Measurements from ENCODE around the gene COL11A2.

COL11A2 gene

GRCh38 chr6:33215271-33216116 is 23.2 kb upstream of the COL11A2 start:
- H3K4me3 ChIP-seq (ENCODE audit: low read depth, low read length): no peak overlapping the region
- H3K27ac ChIP-seq (ENCODE audit: low read depth, low read length): no peak overlapping the region
- no peaks in the 10 kb centered on the region for H3K9me3 ChIP-seq (ENCODE audit: control insufficient read depth, insufficient read depth, low read length)
- no peak overlapping the region for H3K9ac ChIP-seq (ENCODE audit: low read depth, low read length)
- H3K4me1 ChIP-seq (ENCODE audit: control insufficient read depth, insufficient read depth, low read length): peaks cover 21% of the 10 kb centered on the region
- peaks cover 97% of the 10 kb centered on the region for H3K27me3 ChIP-seq (ENCODE audit: control insufficient read depth, insufficient read depth, low read length)
- peaks cover 8% of the 10 kb centered on the region; the same call in 1 of the 2 replicates for H3K36me3 ChIP-seq (ENCODE audit: control insufficient read depth, insufficient read depth, low read length)

GRCh38 chr6:33213989-33214335 is 21.7 kb upstream of the COL11A2 start:
- peaks cover 20% of the 10 kb centered on the region for H3K36me3 ChIP-seq (ENCODE audit: control insufficient read depth, insufficient read depth, low read length)
- H3K4me3 ChIP-seq (ENCODE audit: low read depth, low read length): peak overlapping the region; percentile 81
- peaks cover 22% of the 10 kb centered on the region for H3K4me1 ChIP-seq (ENCODE audit: control insufficient read depth, insufficient read depth, low read length)
- peaks cover 85% of the 10 kb centered on the region for H3K27me3 ChIP-seq (ENCODE audit: control insufficient read depth, insufficient read depth, low read length)
- H3K9me3 ChIP-seq (ENCODE audit: control insufficient read depth, insufficient read depth, low read length): no peaks in the 10 kb centered on the region
- H3K9ac ChIP-seq (ENCODE audit: low read depth, low read length): no peak overlapping the region
- H3K27ac ChIP-seq (ENCODE audit: low read depth, low read length): no peak overlapping the region

GRCh38 chr6:33213166-33213988 is 21.1 kb upstream of the COL11A2 start:
- H3K27me3 ChIP-seq (ENCODE audit: control insufficient read depth, insufficient read depth, low read length): peaks cover 79% of the 10 kb centered on the region
- no peak overlapping the region for H3K9ac ChIP-seq (ENCODE audit: low read depth, low read length)
- H3K4me3 ChIP-seq (ENCODE audit: low read depth, low read length): peak overlapping the region; percentile 81
- peaks cover 24% of the 10 kb centered on the region for H3K4me1 ChIP-seq (ENCODE audit: control insufficient read depth, insufficient read depth, low read length)
- H3K36me3 ChIP-seq (ENCODE audit: control insufficient read depth, insufficient read depth, low read length): peaks cover 20% of the 10 kb centered on the region
- no peak overlapping the region for H3K27ac ChIP-seq (ENCODE audit: low read depth, low read length)
- no peaks in the 10 kb centered on the region for H3K9me3 ChIP-seq (ENCODE audit: control insufficient read depth, insufficient read depth, low read length)

- Histone ChIP-seq H3K9me3 (ENCODE audit: control insufficient read depth, insufficient read depth, low read length) (no peaks in the 10 kb centered on the region), H3K27me3 (ENCODE audit: control insufficient read depth, insufficient read depth, low read length) (peaks cover 76% of the 10 kb centered on the region), H3K27ac (ENCODE audit: low read depth, low read length) (no peak overlapping the region), H3K4me1 (ENCODE audit: control insufficient read depth, insufficient read depth, low read length) (peaks cover 24% of the 10 kb centered on the region), H3K36me3 (ENCODE audit: control insufficient read depth, insufficient read depth, low read length) (peaks cover 20% of the 10 kb centered on the region), H3K4me3 (ENCODE audit: low read depth, low read length) (peak overlapping the region; percentile 81), H3K9ac (ENCODE audit: low read depth, low read length) (no peak overlapping the region)
These were observed 20.5 kb upstream of the COL11A2 start for GRCh38 chr6:33212857-33213165.

- peaks cover 75% of the 10 kb centered on the region for H3K27me3 ChIP-seq (ENCODE audit: control insufficient read depth, insufficient read depth, low read length)
- peaks cover 22% of the 10 kb centered on the region for H3K4me1 ChIP-seq (ENCODE audit: control insufficient read depth, insufficient read depth, low read length)
These were observed 19.6 kb upstream of the COL11A2 start for GRCh38 chr6:33211666-33212422.

GRCh38 chr6:33211136-33211535 is 18.9 kb upstream of the COL11A2 start:
- Histone ChIP-seq H3K4me1 (ENCODE audit: control insufficient read depth, insufficient read depth, low read length) (peaks cover 22% of the 10 kb centered on the region), H3K9me3 (ENCODE audit: control insufficient read depth, insufficient read depth, low read length) (no peaks in the 10 kb centered on the region), H3K36me3 (ENCODE audit: control insufficient read depth, insufficient read depth, low read length) (peaks cover 20% of the 10 kb centered on the region), H3K27me3 (ENCODE audit: control insufficient read depth, insufficient read depth, low read length) (peaks cover 75% of the 10 kb centered on the region), H3K9ac (ENCODE audit: low read depth, low read length) (no peak overlapping the region), H3K4me3 (ENCODE audit: low read depth, low read length) (no peak overlapping the region), H3K27ac (ENCODE audit: low read depth, low read length) (no peak overlapping the region)

More at GRCh38 chr6:33211666-33212422, 19.6 kb upstream of the COL11A2 start:
- Histone ChIP-seq H3K9me3 (ENCODE audit: control insufficient read depth, insufficient read depth, low read length) (no peaks in the 10 kb centered on the region), H3K36me3 (ENCODE audit: control insufficient read depth, insufficient read depth, low read length) (peaks cover 20% of the 10 kb centered on the region), H3K4me3 (ENCODE audit: low read depth, low read length) (no peak overlapping the region), H3K27ac (ENCODE audit: low read depth, low read length) (no peak overlapping the region), H3K9ac (ENCODE audit: low read depth, low read length) (no peak overlapping the region)

- H3K4me3 ChIP-seq (ENCODE audit: low read depth, low read length): no peak overlapping the region
- H3K4me1 ChIP-seq (ENCODE audit: control insufficient read depth, insufficient read depth, low read length): peaks cover 23% of the 10 kb centered on the region
- H3K9me3 ChIP-seq (ENCODE audit: control insufficient read depth, insufficient read depth, low read length): no peaks in the 10 kb centered on the region
- peaks cover 74% of the 10 kb centered on the region for H3K27me3 ChIP-seq (ENCODE audit: control insufficient read depth, insufficient read depth, low read length)
- H3K27ac ChIP-seq (ENCODE audit: low read depth, low read length): no peak overlapping the region
- peaks cover 20% of the 10 kb centered on the region for H3K36me3 ChIP-seq (ENCODE audit: control insufficient read depth, insufficient read depth, low read length)
- H3K9ac ChIP-seq (ENCODE audit: low read depth, low read length): no peak overlapping the region
These were observed 17.6 kb upstream of the COL11A2 start for GRCh38 chr6:33209856-33210255.

- H3K4me3 ChIP-seq (ENCODE audit: low read depth, low read length): peak within 1 kb of the TSS; percentile 91
- H3K9me3 ChIP-seq (ENCODE audit: control insufficient read depth, insufficient read depth, low read length): no peaks in the 10 kb centered on the region
- peak within 1 kb of the TSS; percentile 30; the same call in 1 of the 2 replicates for H3K9ac ChIP-seq (ENCODE audit: low read depth, low read length)
- H3K27ac ChIP-seq (ENCODE audit: low read depth, low read length): peak within 1 kb of the TSS; percentile 89
- H3K4me1 ChIP-seq (ENCODE audit: control insufficient read depth, insufficient read depth, low read length): peaks cover 26% of the 10 kb centered on the region
- peaks cover 26% of the 10 kb centered on the region for H3K36me3 ChIP-seq (ENCODE audit: control insufficient read depth, insufficient read depth, low read length)
- peaks cover 59% of the 10 kb centered on the region for H3K27me3 ChIP-seq (ENCODE audit: control insufficient read depth, insufficient read depth, low read length)
These were observed 16.1 kb upstream of the COL11A2 start, which contains the start of gene RING1 for GRCh38 chr6:33208091-33208967. TSS of gene RING1 (plus strand) at chr6:33208500. CDS start at chr6:33208823, 323 bp downstream.

GRCh38 chr6:33207552-33208090 is 15.4 kb upstream of the COL11A2 start:
- Histone ChIP-seq H3K4me3 (ENCODE audit: low read depth, low read length) (peak overlapping the region; percentile 91), H3K4me1 (ENCODE audit: control insufficient read depth, insufficient read depth, low read length) (peaks cover 23% of the 10 kb centered on the region), H3K27ac (ENCODE audit: low read depth, low read length) (no peak overlapping the region), H3K9ac (ENCODE audit: low read depth, low read length) (0 out of 2 replicates have a peak overlapping the region, but pooled peaks have one; percentile 30), H3K27me3 (ENCODE audit: control insufficient read depth, insufficient read depth, low read length) (peaks cover 52% of the 10 kb centered on the region), H3K9me3 (ENCODE audit: control insufficient read depth, insufficient read depth, low read length) (no peaks in the 10 kb centered on the region), H3K36me3 (ENCODE audit: control insufficient read depth, insufficient read depth, low read length) (peaks cover 33% of the 10 kb centered on the region)

Measured in HUES48 (cell line).